Astrocyte (in vitro differentiated cells and primary cell): Measurements from ENCODE around the gene S100A9.

Experiments
- CTCF ChIP-seq: IDR thresholded peaks from 2 replicates; pipeline ENCODE4 v1.5.1; 2011; ENCODE audit warnings: low read depth, mild to moderate bottlenecking, inconsistent platforms, low read length, moderate library complexity; ENCODE audit not compliant: insufficient read depth
- EZH2 ChIP-seq: IDR thresholded peaks from 2 replicates; pipeline ENCODE4 v1.6.1; 2012; ENCODE audit warnings: mild to moderate bottlenecking, low read length, inconsistent platforms; ENCODE audit not compliant: insufficient read depth

- TF ChIP-seq CTCF (no peak), EZH2 (no peak)
These were observed 35.1 kb upstream of the S100A9 start for GRCh38 chr1:153322568-153322967.
